Measurements from ENCODE around the gene CIART. TPM values are rescaled to one million over a fixed set of nuclear protein-coding genes. Genes with fewer than 3 reads are reported as not detected.

CIART gene
- total and polyA plus RNA-seq, 10 of the 15 experiments (the other 5 are each of a cell fraction or from before 2014, with no cell fraction given), result 0.44 to 1.4 (median 0.67) TPM

DNA sequence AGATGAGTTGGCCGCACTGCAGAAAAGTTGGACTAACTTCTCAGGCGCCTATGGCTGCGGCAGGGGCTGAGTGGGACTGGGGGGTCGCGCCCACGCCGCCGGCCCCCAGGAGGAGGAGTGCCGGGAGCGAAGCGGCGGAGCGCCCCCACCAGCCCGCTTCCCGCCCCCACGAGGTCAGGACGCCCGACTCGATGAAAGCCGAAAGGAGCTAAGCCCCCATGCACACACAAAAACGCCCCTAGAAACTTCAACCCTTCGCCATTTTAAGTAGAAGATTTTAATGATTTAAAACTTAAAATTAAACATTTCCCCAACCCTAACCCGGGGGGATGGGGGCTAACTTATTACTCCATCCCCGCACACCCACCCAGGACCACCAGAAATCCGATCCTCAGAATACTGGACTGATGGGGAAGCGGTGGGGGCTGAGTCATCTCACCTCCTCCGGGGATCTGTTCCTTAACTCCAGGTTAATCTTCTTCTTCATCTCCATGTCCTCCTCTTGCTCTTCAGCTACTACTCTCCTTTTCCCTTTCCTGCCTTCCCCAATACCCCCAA, 47.0 kb upstream of the CIART start (continued):
- TF ChIP-seq, protein P1, sequence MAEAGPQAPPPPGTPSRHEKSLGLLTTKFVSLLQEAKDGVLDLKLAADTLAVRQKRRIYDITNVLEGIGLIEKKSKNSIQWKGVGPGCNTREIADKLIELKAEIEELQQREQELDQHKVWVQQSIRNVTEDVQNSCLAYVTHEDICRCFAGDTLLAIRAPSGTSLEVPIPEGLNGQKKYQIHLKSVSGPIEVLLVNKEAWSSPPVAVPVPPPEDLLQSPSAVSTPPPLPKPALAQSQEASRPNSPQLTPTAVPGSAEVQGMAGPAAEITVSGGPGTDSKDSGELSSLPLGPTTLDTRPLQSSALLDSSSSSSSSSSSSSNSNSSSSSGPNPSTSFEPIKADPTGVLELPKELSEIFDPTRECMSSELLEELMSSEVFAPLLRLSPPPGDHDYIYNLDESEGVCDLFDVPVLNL (IDR thresholded peaks at IDR 0.05; ENCODE audit: low read depth, low read length), result no peak
- TF ChIP-seq, protein P2, sequence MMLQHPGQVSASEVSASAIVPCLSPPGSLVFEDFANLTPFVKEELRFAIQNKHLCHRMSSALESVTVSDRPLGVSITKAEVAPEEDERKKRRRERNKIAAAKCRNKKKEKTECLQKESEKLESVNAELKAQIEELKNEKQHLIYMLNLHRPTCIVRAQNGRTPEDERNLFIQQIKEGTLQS (IDR thresholded peaks at IDR 0.05; ENCODE audit: borderline replicate concordance, extremely low read depth, low read depth, low read length), result no peak

DNA sequence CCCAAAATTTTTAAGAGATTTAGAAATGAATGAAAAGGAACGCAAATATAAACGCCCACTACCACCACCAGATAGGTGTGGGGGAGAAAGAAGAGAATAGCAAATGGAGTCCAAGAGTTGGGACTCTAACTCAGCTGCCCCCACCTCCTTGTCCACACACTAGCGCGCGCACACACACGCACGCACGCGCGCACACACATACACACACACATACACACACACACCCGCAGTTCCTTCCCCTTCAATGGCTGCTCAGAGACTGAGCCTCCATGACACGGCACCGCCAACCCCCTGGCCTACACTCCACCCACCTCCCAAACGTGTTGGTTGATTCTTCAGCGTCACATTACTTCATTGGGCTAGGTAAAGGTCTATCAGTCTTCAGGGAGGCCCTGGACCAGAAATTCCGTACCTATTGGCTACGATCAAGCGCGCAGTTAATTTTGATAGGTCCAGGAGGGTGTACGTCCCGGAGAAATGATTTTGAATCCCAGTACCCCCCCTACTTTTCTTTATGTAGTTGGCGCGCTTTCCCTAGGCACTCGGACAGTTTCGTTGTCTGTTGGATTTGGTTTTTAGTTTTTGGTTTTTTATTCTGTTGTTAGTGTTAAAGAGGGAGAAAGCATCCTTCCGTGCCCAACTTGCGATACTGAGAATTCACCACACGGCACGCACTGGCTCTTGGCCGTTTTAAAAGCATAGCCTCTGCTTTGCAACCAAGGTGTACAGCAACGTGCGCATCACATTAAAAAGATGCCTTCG, 46.3 kb upstream of the CIART start, which contains the start of gene ANP32E:
Gene ANP32E (minus strand): TSS at position 261 of the 762 bp plus-strand sequence. CDS start 326 bp downstream, outside the sequence.
- H3K4me3 ChIP-seq, result peak within 1 kb of the TSS; percentile 87
- CTCF ChIA-PET, result interaction anchor here (0.5 to 1.8 kb wide), 3 partner anchors 20 to 49 kb away, joined by 4 to 5 read pairs (median 4); no protein-coding TSS in a partner anchor
- FAIRE-seq, result peak; percentile 74
- TF ChIP-seq HDAC2 (IDR thresholded peaks at IDR 0.05), result no peak
- peak; percentile 5; the same call in 1 of the 2 replicates for TF ChIP-seq RUNX3 (IDR thresholded peaks at IDR 0.05; ENCODE audit: low read length)
- TF ChIP-seq ASH2L (IDR thresholded peaks at IDR 0.05; ENCODE audit: borderline replicate concordance, low read depth), result no peak
- peak; percentile 98 for TF ChIP-seq HDGF (IDR thresholded peaks at IDR 0.05)
- peak; percentile 86; the same call in 1 of the 2 replicates for TF ChIP-seq RB1 (IDR thresholded peaks at IDR 0.05; ENCODE audit: borderline replicate concordance)
- peak; percentile 74 for TF ChIP-seq RELA (IDR thresholded peaks at IDR 0.05; ENCODE audit: borderline replicate concordance, partially characterized antibody)
- TF ChIP-seq, protein P3, sequence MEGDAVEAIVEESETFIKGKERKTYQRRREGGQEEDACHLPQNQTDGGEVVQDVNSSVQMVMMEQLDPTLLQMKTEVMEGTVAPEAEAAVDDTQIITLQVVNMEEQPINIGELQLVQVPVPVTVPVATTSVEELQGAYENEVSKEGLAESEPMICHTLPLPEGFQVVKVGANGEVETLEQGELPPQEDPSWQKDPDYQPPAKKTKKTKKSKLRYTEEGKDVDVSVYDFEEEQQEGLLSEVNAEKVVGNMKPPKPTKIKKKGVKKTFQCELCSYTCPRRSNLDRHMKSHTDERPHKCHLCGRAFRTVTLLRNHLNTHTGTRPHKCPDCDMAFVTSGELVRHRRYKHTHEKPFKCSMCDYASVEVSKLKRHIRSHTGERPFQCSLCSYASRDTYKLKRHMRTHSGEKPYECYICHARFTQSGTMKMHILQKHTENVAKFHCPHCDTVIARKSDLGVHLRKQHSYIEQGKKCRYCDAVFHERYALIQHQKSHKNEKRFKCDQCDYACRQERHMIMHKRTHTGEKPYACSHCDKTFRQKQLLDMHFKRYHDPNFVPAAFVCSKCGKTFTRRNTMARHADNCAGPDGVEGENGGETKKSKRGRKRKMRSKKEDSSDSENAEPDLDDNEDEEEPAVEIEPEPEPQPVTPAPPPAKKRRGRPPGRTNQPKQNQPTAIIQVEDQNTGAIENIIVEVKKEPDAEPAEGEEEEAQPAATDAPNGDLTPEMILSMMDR (IDR thresholded peaks at IDR 0.05 in 2 of 3, conservative IDR thresholded peaks at IDR 0.05 in 1 of 3; ENCODE audit: control insufficient read depth in 2 of 3, extremely low read depth in 1 of 3, insufficient read depth in 1 of 3, low read depth in 3 of 3, low read length in 3 of 3), result no peak; a peak in 2 of 6 replicates
- TF ChIP-seq, protein P4, sequence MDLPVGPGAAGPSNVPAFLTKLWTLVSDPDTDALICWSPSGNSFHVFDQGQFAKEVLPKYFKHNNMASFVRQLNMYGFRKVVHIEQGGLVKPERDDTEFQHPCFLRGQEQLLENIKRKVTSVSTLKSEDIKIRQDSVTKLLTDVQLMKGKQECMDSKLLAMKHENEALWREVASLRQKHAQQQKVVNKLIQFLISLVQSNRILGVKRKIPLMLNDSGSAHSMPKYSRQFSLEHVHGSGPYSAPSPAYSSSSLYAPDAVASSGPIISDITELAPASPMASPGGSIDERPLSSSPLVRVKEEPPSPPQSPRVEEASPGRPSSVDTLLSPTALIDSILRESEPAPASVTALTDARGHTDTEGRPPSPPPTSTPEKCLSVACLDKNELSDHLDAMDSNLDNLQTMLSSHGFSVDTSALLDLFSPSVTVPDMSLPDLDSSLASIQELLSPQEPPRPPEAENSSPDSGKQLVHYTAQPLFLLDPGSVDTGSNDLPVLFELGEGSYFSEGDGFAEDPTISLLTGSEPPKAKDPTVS (IDR thresholded peaks at IDR 0.05; ENCODE audit: low read depth, low read length), result no peak
- TF ChIP-seq, protein P5, sequence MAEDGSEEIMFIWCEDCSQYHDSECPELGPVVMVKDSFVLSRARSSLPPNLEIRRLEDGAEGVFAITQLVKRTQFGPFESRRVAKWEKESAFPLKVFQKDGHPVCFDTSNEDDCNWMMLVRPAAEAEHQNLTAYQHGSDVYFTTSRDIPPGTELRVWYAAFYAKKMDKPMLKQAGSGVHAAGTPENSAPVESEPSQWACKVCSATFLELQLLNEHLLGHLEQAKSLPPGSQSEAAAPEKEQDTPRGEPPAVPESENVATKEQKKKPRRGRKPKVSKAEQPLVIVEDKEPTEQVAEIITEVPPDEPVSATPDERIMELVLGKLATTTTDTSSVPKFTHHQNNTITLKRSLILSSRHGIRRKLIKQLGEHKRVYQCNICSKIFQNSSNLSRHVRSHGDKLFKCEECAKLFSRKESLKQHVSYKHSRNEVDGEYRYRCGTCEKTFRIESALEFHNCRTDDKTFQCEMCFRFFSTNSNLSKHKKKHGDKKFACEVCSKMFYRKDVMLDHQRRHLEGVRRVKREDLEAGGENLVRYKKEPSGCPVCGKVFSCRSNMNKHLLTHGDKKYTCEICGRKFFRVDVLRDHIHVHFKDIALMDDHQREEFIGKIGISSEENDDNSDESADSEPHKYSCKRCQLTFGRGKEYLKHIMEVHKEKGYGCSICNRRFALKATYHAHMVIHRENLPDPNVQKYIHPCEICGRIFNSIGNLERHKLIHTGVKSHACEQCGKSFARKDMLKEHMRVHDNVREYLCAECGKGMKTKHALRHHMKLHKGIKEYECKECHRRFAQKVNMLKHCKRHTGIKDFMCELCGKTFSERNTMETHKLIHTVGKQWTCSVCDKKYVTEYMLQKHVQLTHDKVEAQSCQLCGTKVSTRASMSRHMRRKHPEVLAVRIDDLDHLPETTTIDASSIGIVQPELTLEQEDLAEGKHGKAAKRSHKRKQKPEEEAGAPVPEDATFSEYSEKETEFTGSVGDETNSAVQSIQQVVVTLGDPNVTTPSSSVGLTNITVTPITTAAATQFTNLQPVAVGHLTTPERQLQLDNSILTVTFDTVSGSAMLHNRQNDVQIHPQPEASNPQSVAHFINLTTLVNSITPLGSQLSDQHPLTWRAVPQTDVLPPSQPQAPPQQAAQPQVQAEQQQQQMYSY (CRISPR knock-in tag; IDR thresholded peaks at IDR 0.05), result no peak

More for the DNA sequence above, 46.3 kb upstream of the CIART start, which contains the start of gene ANP32E:
- Histone ChIP-seq H4K20me1 (ENCODE audit: control insufficient read depth, insufficient read depth) (no peaks in the 10 kb centered on the region), H3K36me3 (ENCODE audit: control insufficient read depth in 2 of 2, insufficient read depth in 2 of 2, low read length in 1 of 2) (peaks cover 0 to 4% of the 10 kb centered on the region in 2 experiments; a peak in 1 of 4 replicates), H3K9me3 (replicated peaks; ENCODE audit: control insufficient read depth, insufficient read depth, low read length) (no peaks in the 10 kb centered on the region), H3K4me1 (ENCODE audit: control insufficient read depth, insufficient read depth, low read length) (no peaks in the 10 kb centered on the region), H3K4me2 (ENCODE audit: control insufficient read depth, insufficient read depth) (peak within 1 kb of the TSS; percentile 65), H3K9ac (ENCODE audit: control insufficient read depth, insufficient read depth, low read length) (peak within 1 kb of the TSS; percentile 100), H3K27ac (ENCODE audit: control insufficient read depth, insufficient read depth) (peak within 1 kb of the TSS; percentile 99), H3K79me2 (ENCODE audit: control insufficient read depth, insufficient read depth, low read length) (peaks cover 47% of the 10 kb centered on the region), H2AFZ (ENCODE audit: control insufficient read depth, low read depth, low read length) (peak within 1 kb of the TSS; percentile 65), H3K27me3 (replicated peaks in 1 of 2; ENCODE audit: control insufficient read depth in 2 of 2, insufficient read depth in 2 of 2, low read length in 1 of 2) (no peaks in the 10 kb centered on the region)
- no TSS peak for BruUV-seq (replicated peaks)
- under 1% methylated on average over 33 of the region's 33 CpGs for WGBS (ENCODE audit: insufficient coverage, insufficient replicate concordance, low lambda C conversion rate, missing lambda C conversion rate)
- ChIA-PET POLR2A (interaction anchor here (0.5 to 1.0 kb wide), 3 partner anchors 20 to 83 kb away, joined by 3 to 4 read pairs (median 4); no protein-coding TSS in a partner anchor), SMC1A (ENCODE audit: uncharacterized antibody, unreplicated experiment) (no interaction called here), RAD21 (ENCODE audit: unreplicated experiment) (no interaction called here)
- in situ Hi-C loops (cut with MboI) (no loop called here), intact Hi-C loops (cut with micrococcal nuclease; ENCODE audit: unreplicated experiment) (loop anchor here (5.0 to 10.0 kb wide), 2 partner anchors 36 to 129 kb away; partner anchors contain the start of genes C1orf54 and RPRD2)
- peak; percentile 99 for DNase-seq (ENCODE audit: low read depth, low spot score)
- ATAC-seq, result peak; percentile 87
